GM19372 (cell line): ENCODE data around the gene LRFN4.

ENCODE experiments used
- ATAC-seq: cut with Tn5 transposase; IDR thresholded peaks from one replicate; pipeline ENCODE4 v1.9.1; 2021; ENCODE audit warnings: mild to moderate bottlenecking, low read depth, moderate library complexity; ENCODE audit not compliant: unreplicated experiment

The LRFN4 gene

GRCh38 chr11:66885469-66885868 is 28.6 kb downstream of the LRFN4 start:
- no peak for ATAC-seq

GRCh38 chr11:66885950-66886440 is 29.1 kb downstream of the LRFN4 start:
- ATAC-seq = no peak

GRCh38 chr11:66886671-66887221 is 29.9 kb downstream of the LRFN4 start:
- ATAC-seq = no peak

DNA sequence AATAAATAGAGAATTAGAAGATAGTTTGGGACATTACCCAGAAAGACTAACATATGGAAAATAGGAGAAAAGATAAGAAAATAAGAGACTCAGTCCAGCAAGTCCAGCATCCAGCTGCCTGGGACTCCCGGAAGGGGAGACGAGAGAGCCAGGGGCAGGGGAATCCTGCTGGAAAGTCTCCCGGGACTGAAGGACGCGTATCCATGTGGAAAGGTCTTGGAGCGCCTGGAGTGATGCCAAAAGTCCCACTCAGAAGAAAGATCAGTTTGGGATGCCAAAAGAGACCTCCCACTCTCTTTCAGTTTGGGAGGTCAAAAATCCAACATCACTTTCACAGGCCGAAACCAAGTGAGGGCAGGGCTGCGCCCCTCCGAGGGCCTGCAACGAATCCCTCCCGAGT is 30.7 kb downstream of the LRFN4 start:
- no peak for ATAC-seq

- ATAC-seq = no peak
Measured at GRCh38 chr11:66888282-66888681, 31.4 kb downstream of the LRFN4 start.

- no peak for ATAC-seq
Measured at GRCh38 chr11:66889960-66890359, 33.1 kb downstream of the LRFN4 start.

DNA sequence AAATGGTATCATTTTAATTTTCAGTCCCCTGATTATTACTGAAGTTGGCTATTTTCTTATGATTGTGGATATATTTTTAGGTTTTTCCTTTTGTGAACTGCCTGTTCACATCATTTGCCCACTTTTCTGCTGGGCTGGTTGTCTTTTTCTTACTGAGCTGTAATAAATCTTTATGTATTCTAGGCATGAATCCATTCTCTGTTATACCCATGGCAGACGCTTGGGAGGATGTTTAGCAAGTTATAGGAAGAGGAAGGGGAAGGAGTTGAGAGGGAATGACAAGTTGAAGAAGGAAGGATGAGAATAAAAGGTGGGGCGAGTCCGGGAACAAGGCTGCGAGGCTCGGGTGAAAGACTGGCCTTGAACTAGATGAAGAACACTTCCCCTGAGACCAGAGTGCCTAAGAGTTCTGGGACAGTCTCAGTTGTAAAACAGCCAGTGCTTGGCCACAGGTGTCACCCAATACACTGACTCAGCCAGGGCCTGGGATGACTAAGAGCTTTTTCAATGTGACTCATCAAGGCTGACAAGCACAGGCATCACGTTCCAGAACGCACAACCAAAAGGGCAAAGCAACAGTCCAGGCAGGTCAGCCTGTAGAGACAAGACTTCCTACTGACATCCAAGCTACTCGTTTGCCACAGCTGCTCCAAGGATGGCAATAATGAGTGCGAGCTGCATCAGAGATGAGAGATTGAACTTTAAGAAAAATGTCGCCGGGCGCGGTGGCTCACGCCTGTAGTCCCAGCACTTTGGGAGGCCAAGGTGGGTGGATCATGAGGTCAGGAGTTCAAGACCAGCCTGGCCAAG is 35.2 kb downstream of the LRFN4 start:
- peak; percentile 70 for ATAC-seq

DNA sequence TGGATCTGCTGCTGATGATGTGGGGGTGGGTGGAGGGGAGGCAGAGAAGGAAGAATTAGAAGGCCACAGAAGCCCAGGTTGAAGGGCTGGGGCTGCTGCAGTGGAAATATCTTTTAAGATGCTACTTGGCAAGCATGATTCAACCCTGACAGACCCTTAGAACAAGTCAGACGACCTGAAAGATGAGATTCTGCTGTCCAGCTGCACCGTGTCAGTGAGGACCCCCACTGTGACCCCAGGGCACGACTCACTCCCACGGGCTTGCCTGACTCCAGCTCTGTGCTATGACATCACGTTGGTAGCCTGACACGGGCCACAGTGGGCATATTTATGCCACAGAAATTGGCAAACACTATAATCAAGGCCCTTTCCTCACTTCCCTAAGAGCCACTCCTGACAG is 36.0 kb downstream of the LRFN4 start:
- ATAC-seq = no peak

DNA sequence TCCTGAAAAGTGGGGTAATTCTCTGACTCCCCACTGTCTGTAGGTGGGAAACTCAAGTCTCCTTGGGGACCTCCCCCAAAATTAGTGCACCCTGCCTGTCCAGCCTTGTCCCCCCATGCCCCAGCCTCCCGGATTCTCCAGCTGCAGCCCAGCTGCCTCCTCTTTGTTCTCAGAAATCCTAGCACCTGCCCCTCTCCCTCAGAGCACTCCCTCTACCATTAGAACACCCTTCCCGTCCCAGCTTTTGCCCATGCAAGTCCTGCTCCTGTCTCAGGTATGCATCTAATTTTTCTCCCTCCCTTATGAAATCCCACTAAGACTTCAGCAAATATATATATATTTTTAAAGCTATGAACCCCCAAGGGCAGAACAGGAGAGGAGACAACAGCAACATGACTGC is 37.3 kb downstream of the LRFN4 start:
- no peak for ATAC-seq

DNA sequence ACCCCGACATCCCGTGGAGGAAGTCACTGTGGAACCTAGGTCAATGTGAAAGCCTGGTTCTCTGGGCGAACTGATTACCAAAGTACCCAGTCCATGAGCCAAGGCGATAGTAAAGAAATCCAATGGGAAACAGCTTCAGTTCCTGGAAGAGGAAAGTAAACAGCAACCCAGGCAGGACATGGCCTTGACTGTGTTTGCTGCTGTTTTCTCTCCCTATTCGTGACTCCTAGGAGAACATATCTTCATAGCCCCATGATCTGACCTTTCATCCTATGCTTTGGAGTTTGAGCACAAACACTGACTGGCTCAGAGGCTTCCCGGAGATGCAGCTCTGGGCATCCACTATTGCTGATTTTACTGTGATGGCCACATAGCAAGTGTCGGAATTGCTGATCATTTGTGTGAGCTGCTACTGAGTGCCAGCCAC is 45.1 kb downstream of the LRFN4 start:
- no peak for ATAC-seq

DNA sequence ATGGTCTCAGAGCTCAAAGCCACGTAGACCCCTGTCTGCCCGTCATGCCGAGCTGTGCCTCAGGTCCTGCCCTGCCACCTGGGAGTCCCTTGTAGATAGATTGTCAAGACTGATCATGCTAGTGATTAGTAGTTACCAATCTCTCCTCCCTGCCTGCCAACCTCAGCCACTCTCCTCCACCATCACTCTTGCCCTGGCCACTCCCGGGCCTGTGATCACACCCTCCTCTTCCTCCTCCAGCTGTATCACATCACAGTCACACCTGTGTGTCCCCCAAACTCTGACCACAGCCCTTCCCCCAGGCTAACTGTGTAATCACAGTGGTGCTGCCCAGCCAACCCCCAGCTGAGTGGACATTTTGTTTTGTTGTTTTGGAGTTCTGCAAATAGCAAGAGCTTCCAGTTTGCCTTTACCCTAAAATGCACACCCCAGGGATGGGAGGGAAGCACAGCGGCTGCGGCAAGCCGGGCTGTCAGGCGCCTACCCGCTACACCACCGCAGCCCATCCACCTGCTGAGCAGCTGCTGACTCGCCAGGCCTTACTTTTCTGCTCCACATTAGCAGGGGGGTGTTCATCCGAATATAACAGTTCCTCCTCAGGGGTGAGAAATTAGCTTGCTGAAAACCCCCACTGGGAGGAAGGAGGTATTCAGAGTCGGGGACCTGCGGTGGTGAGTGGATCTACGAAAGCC is 45.8 kb downstream of the LRFN4 start:
- no peak for ATAC-seq

DNA sequence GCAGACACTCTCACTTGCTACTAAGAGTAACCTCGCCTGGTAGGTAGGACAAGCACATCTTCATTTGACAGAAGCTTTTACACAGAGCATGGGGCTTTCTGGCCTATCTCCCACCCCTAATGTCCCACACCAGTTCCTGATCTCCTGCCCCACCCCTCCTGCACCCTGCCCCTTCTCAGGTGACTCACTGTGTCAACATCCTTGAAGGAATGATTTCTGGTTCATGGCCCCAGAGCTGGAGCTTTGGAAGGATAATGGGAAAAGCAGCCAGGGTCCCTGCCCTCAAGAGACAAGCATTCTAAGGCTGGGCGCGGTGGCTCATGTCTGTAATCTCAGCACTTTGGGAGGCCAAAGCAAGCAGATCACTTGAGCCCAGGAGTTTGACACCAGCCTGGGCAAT is 47.2 kb downstream of the LRFN4 start:
- no peak for ATAC-seq

DNA sequence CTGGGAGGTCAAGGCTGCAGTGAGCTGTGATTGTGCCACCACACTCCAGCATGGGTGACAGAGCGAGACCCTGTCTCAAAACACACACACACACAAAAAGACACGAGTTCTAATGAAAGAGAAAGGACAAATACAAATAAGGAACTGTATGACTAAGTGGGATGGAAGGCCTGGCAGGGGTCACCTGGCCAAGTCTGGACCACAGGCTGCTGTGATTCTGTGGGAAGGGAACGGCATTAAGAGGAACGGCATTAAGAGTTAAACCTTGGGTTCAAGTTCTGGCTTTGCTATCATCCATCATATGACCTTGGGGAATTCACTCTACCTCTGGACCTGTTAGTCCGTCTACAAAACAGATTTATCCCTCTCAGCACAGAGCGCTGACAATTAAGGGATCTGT is 47.7 kb downstream of the LRFN4 start:
- ATAC-seq = no peak

GRCh38 chr11:66904981-66905521 is 48.2 kb downstream of the LRFN4 start:
- ATAC-seq = no peak

GRCh38 chr11:66905631-66906030 is 48.8 kb downstream of the LRFN4 start:
- no peak for ATAC-seq

DNA sequence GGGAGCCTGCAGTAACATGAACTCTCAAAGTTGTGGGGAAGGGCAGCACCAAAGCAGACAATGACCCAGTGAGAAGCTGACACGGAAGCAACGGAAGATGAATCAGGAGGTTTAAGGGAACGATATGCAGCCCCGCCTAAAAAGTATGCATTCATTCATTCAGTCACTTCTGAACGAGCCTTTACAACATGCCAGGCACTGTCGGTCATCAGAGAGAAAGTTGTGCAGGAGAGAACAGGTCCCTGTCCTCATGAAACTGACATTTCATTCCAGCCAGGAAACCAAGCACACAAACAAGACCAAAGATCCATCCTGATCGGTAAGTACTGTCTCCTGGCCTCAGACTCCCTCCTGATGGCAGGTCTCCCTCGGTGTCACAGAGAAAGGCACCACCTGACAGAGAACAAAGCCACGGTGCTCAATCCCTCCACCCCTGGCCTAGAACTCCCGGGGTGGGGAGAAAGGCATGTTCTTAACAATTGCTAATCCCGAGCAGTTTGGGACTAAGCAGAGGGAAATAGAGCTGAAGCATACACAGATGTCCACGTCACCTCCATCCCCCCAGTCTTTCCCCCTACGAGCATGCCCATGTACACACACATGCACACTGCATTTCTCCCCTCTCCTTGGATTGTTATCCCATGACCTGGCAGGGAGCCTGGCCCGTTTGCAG is 49.3 kb downstream of the LRFN4 start:
- no peak for ATAC-seq

DNA sequence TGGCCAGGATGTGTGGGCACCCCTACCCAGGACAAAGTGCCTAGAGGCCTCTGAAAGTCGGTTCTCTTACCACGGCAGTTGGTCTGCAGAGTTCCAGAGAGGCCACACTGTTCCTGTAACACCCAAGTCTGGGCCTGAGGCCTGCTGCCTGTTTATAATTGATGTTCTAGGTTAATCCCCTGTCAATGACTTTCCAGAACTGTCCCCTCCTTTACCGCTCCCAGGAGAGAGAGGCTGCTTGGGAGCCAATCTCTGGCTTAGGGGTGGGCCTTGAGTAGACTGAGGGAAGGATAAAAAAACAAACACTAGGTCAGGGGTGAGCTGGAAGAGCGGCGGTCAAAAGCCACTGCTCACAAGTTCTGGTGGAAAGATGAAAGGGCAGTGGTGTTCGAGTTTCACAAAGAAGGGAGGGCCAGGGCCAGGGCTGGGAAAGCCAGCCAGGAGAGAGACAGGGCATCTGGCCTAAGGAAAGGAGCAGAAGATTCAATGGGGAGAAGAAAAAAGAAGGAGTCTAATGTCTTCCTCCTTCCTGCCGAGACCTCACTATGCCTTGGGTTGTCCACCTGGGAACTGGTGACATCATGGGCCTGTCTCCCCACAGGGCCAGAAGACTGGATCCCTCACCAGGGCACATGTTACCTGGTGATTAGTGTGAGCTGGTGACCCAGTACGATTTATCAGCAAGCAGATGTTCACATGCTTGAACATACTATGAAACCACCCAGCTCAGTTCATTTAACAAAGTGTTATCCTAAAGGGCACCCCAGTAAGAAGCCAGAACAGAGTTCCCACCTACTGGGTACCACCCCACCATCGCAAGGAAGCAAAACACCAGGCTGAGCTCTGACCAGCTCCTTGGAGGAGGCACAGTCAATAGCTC is 51.1 kb downstream of the LRFN4 start:
- ATAC-seq = no peak

DNA sequence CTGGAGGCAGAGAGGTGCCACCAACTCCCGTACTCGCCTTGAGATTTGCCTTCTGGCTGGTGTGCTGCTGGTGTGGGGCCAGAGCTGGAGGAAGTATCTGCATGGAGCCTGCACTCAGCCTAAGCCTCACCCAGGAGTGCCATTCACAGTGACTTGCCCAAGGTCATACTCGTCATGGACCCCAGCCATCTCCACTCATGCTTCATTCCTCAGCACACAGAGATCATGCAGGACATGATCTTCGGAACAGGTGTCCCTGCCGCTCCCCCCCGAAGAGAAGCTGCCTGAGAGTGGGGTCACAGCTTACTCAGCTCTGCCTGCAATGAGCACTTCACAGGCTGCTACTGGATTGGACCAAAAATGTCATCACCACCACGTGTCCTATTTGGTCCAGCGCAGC is 52.3 kb downstream of the LRFN4 start:
- no peak for ATAC-seq

DNA sequence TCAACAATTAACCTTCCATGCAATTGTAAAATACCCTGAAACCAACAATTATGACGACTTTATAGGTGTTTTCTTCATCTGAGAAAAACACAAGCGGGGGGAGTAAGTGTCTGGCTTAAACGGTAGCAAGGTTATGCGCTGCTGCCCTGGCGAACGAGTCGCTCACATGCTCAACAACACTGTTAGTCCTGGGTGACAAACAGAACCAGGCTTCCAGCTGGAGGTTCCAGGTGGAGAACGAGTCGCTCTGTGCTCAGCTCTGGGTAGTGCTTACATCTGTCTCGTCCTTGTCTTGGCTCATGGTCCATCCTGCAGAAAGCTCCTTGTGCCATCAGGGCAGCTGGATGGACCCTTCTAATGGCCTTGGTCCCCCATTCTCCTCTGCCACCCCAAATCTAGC is 53.2 kb downstream of the LRFN4 start:
- ATAC-seq = no peak
